Glutamatergic neuron (in vitro differentiated cells): ENCODE data around the gene MLXIP. TPM values are rescaled to one million over a fixed set of nuclear protein-coding genes. Genes with fewer than 3 reads are reported as not detected.
A peak's percentile ranks its signal among the peaks of the same experiment; 100 is the strongest.

Experiments
- DNase-seq: peaks from one replicate; pipeline ENCODE4 v3.0.0; 2022
- H3K27ac Mint-ChIP-seq: one replicate; pipeline ENCODE4 v1.8.0; 2020; ENCODE audit warnings: mild to moderate bottlenecking, mixed read lengths, inconsistent platforms; ENCODE audit not compliant: unreplicated experiment
- H3K27me3 Mint-ChIP-seq: one replicate; pipeline ENCODE4 v1.8.0; 2020; ENCODE audit warnings: mild to moderate bottlenecking, moderate library complexity, mixed read lengths, inconsistent platforms; ENCODE audit not compliant: unreplicated experiment
- H3K36me3 Mint-ChIP-seq: one replicate; pipeline ENCODE4 v1.8.0; 2020; ENCODE audit warnings: mild to moderate bottlenecking, mixed read lengths, inconsistent platforms; ENCODE audit not compliant: unreplicated experiment
- H3K4me1 Mint-ChIP-seq: one replicate; pipeline ENCODE4 v1.8.0; 2020; ENCODE audit warnings: mild to moderate bottlenecking, low read depth, mixed read lengths, inconsistent platforms; ENCODE audit not compliant: unreplicated experiment
- H3K4me3 Mint-ChIP-seq: one replicate; pipeline ENCODE4 v1.8.0; 2020; ENCODE audit warnings: mild to moderate bottlenecking, mixed read lengths, inconsistent platforms; ENCODE audit not compliant: unreplicated experiment
- H3K9me3 Mint-ChIP-seq: one replicate; pipeline ENCODE4 v1.8.0; 2020; ENCODE audit warnings: mild to moderate bottlenecking, moderate library complexity, mixed read lengths, inconsistent platforms; ENCODE audit not compliant: unreplicated experiment
- CTCF ChIP-seq: fragments of 200-600 bp; sonication (generic); IDR thresholded peaks from one replicate; pipeline ENCODE4 v1.5.0; 2021; ENCODE audit not compliant: partially characterized antibody, unreplicated experiment
- total RNA-seq: library from RNA; stranded (reverse); fragmentation: NEBNext Ultra II Directional; extraction: Animal tissue kit (Norgen Biotek cat#: 25700); gene quantifications from one replicate; pipeline ENCODE4 v1.2.1, GENCODE V29; 2021; ENCODE audit not compliant: unreplicated experiment

Gene MLXIP
- total RNA-seq, 1 donor from 2014 or later: 120 TPM

GRCh38 chr12:122076743-122077495 lies 1.6 kb upstream of the MLXIP start:
- peaks cover 9% of the 10 kb centered on the region for H3K9me3 Mint-ChIP-seq
- peaks cover 11% of the 10 kb centered on the region for H3K4me1 Mint-ChIP-seq
- no peak overlapping the region for H3K27ac Mint-ChIP-seq
- H3K36me3 Mint-ChIP-seq: no peaks in the 10 kb centered on the region
- H3K27me3 Mint-ChIP-seq: peaks cover 5% of the 10 kb centered on the region
- DNase-seq: no peak
- H3K4me3 Mint-ChIP-seq: no peak overlapping the region
- no peak for TF ChIP-seq CTCF

GRCh38 chr12:122079033-122079531 lies 526 bp downstream of the MLXIP start:
- Mint-ChIP-seq H3K36me3 (peaks cover 5% of the 10 kb centered on the region), H3K27me3 (peaks cover 7% of the 10 kb centered on the region), H3K27ac (peak overlapping the region; percentile 91), H3K9me3 (peaks cover 9% of the 10 kb centered on the region), H3K4me1 (peaks cover 24% of the 10 kb centered on the region), H3K4me3 (peak overlapping the region; percentile 91)
- no peak for DNase-seq
- TF ChIP-seq CTCF: no peak

- peak overlapping the region; percentile 91 for H3K27ac Mint-ChIP-seq
- TF ChIP-seq CTCF: no peak
- peaks cover 7% of the 10 kb centered on the region for H3K27me3 Mint-ChIP-seq
- peaks cover 7% of the 10 kb centered on the region for H3K36me3 Mint-ChIP-seq
- H3K4me1 Mint-ChIP-seq: peaks cover 24% of the 10 kb centered on the region
- peaks cover 9% of the 10 kb centered on the region for H3K9me3 Mint-ChIP-seq
- peak overlapping the region; percentile 91 for H3K4me3 Mint-ChIP-seq
- no peak for DNase-seq
Measured at GRCh38 chr12:122079532-122080081, 1.1 kb downstream of the MLXIP start.

GRCh38 chr12:122080149-122081082 lies 1.9 kb downstream of the MLXIP start:
- peaks cover 7% of the 10 kb centered on the region for H3K36me3 Mint-ChIP-seq
- TF ChIP-seq CTCF: no peak
- DNase-seq: no peak
- H3K4me1 Mint-ChIP-seq: peaks cover 24% of the 10 kb centered on the region
- peaks cover 7% of the 10 kb centered on the region for H3K27me3 Mint-ChIP-seq
- peaks cover 10% of the 10 kb centered on the region for H3K9me3 Mint-ChIP-seq
- H3K4me3 Mint-ChIP-seq: peak overlapping the region; percentile 91
- peak overlapping the region; percentile 91 for H3K27ac Mint-ChIP-seq
